Endothelial cell of umbilical vein (primary cell): ENCODE results near the gene FUBP3. TPM values are rescaled to one million over a fixed set of nuclear protein-coding genes. Genes with fewer than 3 reads are reported as not detected.

Experiments used
- Bru-seq: library from RNA; stranded (reverse); fragments of 400-500 nt; gene quantifications from one replicate; lab custom pipeline; 2021; lab: Mats Ljungman, UMichigan
- BruChase-seq, 2 experiments: library from RNA; stranded (reverse); fragments of 400-500 nt; gene quantifications; one replicate each; lab custom pipeline; 2021; lab: Mats Ljungman, UMichigan
- BruUV-seq: library from RNA; stranded (reverse); fragments of 400-500 nt; replicated peaks from 2 replicates; lab custom pipeline; 2021; lab: Mats Ljungman, UMichigan
- CTCF ChIA-PET: fragments of 300-600, 350-600 bp; sonication (Branson Sonifier 250); formaldehyde crosslinking; loops from one replicate; lab custom pipeline; 2021; ENCODE audit warnings: antibody characterized with exemption, inconsistent platforms; lab: Charles Lee
- POLR2A ChIA-PET: fragments of 300-600, 350-600 bp; sonication (Branson Sonifier 250); formaldehyde crosslinking; loops from one replicate; lab custom pipeline; 2021; ENCODE audit warnings: antibody characterized with exemption, inconsistent platforms; lab: Charles Lee
- DNase-seq: peaks from one replicate; pipeline ENCODE4 v3.0.0-alpha.2; 2011; ENCODE audit warnings: low read depth, low spot score
- FAIRE-seq: peaks from 2 replicates; lab custom pipeline; 2011; peaks lifted over from hg19 to GRCh38; lab: Jason Lieb, UNC
- H2AFZ ChIP-seq: 2 replicates; pipeline ENCODE4 v1.6.0; 2012; ENCODE audit warnings: low read depth, low read length, control low read depth, inconsistent platforms
- H3K27ac ChIP-seq: 2 replicates; pipeline ENCODE4 v1.5.1; 2011; ENCODE audit warnings: low read depth, mild to moderate bottlenecking, control low read depth, low read length, moderate library complexity; ENCODE audit not compliant: insufficient read depth
- H3K27me3 ChIP-seq, 2 experiments: 2 replicates each; pipeline versions ENCODE4 v1.6.0 to v1.6.1; 2011; ENCODE audit warnings: low read length in 2 of 2, mixed read lengths in 1 of 2; ENCODE audit not compliant: control insufficient read depth in 2 of 2, insufficient read depth in 2 of 2
- H3K36me3 ChIP-seq, 2 experiments: 2 replicates in 1 of 2; 3 replicates in 1 of 2; pipeline ENCODE4 v1.5.1; 2011; ENCODE audit warnings: low read length in 2 of 2, mild to moderate bottlenecking in 1 of 2, moderate library complexity in 1 of 2; ENCODE audit not compliant: control insufficient read depth in 2 of 2, insufficient read depth in 2 of 2; ENCODE audit errors: extremely low read depth in 1 of 2
- H3K4me1 ChIP-seq: 3 replicates; pipeline ENCODE4 v1.5.1; 2011; ENCODE audit warnings: mild to moderate bottlenecking, low read length; ENCODE audit not compliant: control insufficient read depth, insufficient read depth; ENCODE audit errors: extremely low read depth
- H3K4me2 ChIP-seq: 2 replicates; pipeline ENCODE4 v1.6.1; 2011; ENCODE audit warnings: low read length, control low read depth, mixed read lengths; ENCODE audit not compliant: insufficient read depth
- H3K4me3 ChIP-seq, 3 experiments: fragments of 200-600 bp in 1 of 3; sonication (generic), shearing (Covaris generic) in 1 of 3; replicated peaks in 1 of 3; 2 replicates each; pipeline ENCODE4 v1.5.1; 2011 to 2016; ENCODE audit warnings: control low read depth in 3 of 3, low read length in 3 of 3, mild to moderate bottlenecking in 2 of 3, inconsistent platforms in 1 of 3, low read depth in 1 of 3, moderate library complexity in 1 of 3; ENCODE audit not compliant: insufficient read depth in 1 of 3
- H3K79me2 ChIP-seq: 2 replicates; pipeline ENCODE4 v1.6.0; 2012; ENCODE audit warnings: low read length, inconsistent platforms; ENCODE audit not compliant: control insufficient read depth, insufficient read depth
- H3K9ac ChIP-seq: replicated peaks from 2 replicates; pipeline ENCODE3; 2011; ENCODE audit warnings: low read length, control low read depth; ENCODE audit not compliant: insufficient read depth; ENCODE audit errors: extremely low read depth
- H3K9me1 ChIP-seq: replicated peaks from 3 replicates; pipeline ENCODE4 v1.6.0; 2011; ENCODE audit warnings: mild to moderate bottlenecking, low read length; ENCODE audit not compliant: control insufficient read depth, insufficient read depth; ENCODE audit errors: extremely low read depth
- H3K9me3 ChIP-seq: replicated peaks from 2 replicates; pipeline ENCODE4 v1.5.1; 2012; ENCODE audit warnings: low read length, inconsistent platforms; ENCODE audit not compliant: control insufficient read depth, insufficient read depth
- H4K20me1 ChIP-seq: replicated peaks from 2 replicates; pipeline ENCODE3; 2011; ENCODE audit warnings: mild to moderate bottlenecking, low read length; ENCODE audit not compliant: control insufficient read depth, insufficient read depth; ENCODE audit errors: extremely low read depth
- CTCF ChIP-seq, 2 donors: IDR thresholded peaks; 1 replicate in 1 of 2; 2 replicates in 1 of 2; pipeline ENCODE4 v1.5.1; 2011; ENCODE audit warnings: low read length in 2 of 2, mild to moderate bottlenecking in 2 of 2, moderate library complexity in 2 of 2, control low read depth in 1 of 2, inconsistent platforms in 1 of 2, low read depth in 1 of 2; ENCODE audit not compliant: insufficient read depth in 1 of 2; ENCODE audit errors: extremely low read depth in 1 of 2
- EZH2 ChIP-seq: IDR thresholded peaks from 2 replicates; pipeline ENCODE4 v1.6.1; 2012; ENCODE audit warnings: borderline replicate concordance, low read depth, mild to moderate bottlenecking, moderate library complexity, low read length, inconsistent platforms; ENCODE audit not compliant: severe bottlenecking
- FOS ChIP-seq: IDR thresholded peaks from 2 replicates; pipeline ENCODE4 v1.6.1; 2011; ENCODE audit warnings: mild to moderate bottlenecking, low read length, moderate library complexity, borderline replicate concordance; ENCODE audit not compliant: insufficient read depth
- GATA2 ChIP-seq: IDR thresholded peaks from 2 replicates; pipeline ENCODE4 v1.7.0; 2011; ENCODE audit warnings: low read depth, mild to moderate bottlenecking, moderate library complexity, mixed read lengths, low read length; ENCODE audit not compliant: insufficient read length, insufficient read depth
- JUN ChIP-seq: IDR thresholded peaks from 2 replicates; pipeline ENCODE4 v1.6.1; 2011; ENCODE audit warnings: borderline replicate concordance, low read depth; ENCODE audit not compliant: insufficient read length, insufficient read depth
- MAX ChIP-seq: IDR thresholded peaks from 2 replicates; pipeline ENCODE4 v1.6.1; 2011; ENCODE audit not compliant: insufficient read depth, insufficient read length
- MYC ChIP-seq: IDR thresholded peaks from one replicate; pipeline ENCODE4 v1.6.1; 2011; ENCODE audit warnings: mild to moderate bottlenecking, low read depth, low read length
- POLR2A ChIP-seq: IDR thresholded peaks from 2 replicates; pipeline ENCODE4 v1.6.1; 2012; ENCODE audit warnings: low read depth, mild to moderate bottlenecking, control low read depth, low read length
- POLR2AphosphoS5 ChIP-seq: IDR thresholded peaks from 2 replicates; pipeline ENCODE4 v1.6.1; 2012; ENCODE audit warnings: low read depth, mild to moderate bottlenecking, control low read depth, low read length, moderate library complexity; ENCODE audit not compliant: insufficient read depth
- dilution Hi-C: fragments of 300-500 bp; cut with MboI; formaldehyde crosslinking; loops from one replicate; pipeline ENCODE4 v1.15.0; 2019; ENCODE audit warnings: low sequenced_read_pairs; ENCODE audit not compliant: extremely low pct_ligation_motif_present
- intact Hi-C: fragments of 100-400 bp; cut with micrococcal nuclease; formaldehyde crosslinking; loops from one replicate; pipeline ENCODE4 v1.10.0; 2022
- long read RNA-seq: library from polyadenylated mRNA; stranded (forward); transcript quantifications from one replicate; pipeline ENCODE4 v2.0.0, GENCODE V29; 2021
- polyA minus RNA-seq, 3 experiments: library from RNA; depleted of rRNA, polyadenylated mRNA; stranded (reverse); fragments of >200 nt; gene quantifications; 1 replicate in 1 of 3; 2 replicates in 2 of 3; pipeline ENCODE4 v1.2.3, GENCODE V29; 2011
- polyA plus RNA-seq, 4 experiments: library from polyadenylated mRNA; depleted of rRNA in 3 of 4; stranded (reverse) in 3 of 4; unstranded in 1 of 4; fragments of >200 nt; gene quantifications; 2 replicates each; pipeline versions ENCODE4 v1.2.1 to v1.2.3, GENCODE V29; 2011 to 2012; ENCODE audit warnings: missing spikeins in 1 of 4
- total RNA-seq: library from RNA; stranded (reverse); gene quantifications from 2 replicates; pipeline ENCODE4 v1.2.3, GENCODE V29; 2021

FUBP3 gene
- 50.9 and 60.6 TPM in 2 replicates for total RNA-seq
- 16.9 and 19.4 TPM in 2 replicates for polyA plus RNA-seq
- 21.4 and 23.0 TPM in 2 replicates for polyA plus RNA-seq (2011; cell fraction: cytosol; rRNA removed)
- polyA plus RNA-seq (2011; cell fraction: nucleus; rRNA removed): 53.9 and 54.2 TPM in 2 replicates
- polyA plus RNA-seq (2012): 38.5 and 40.7 TPM in 2 replicates
- polyA minus RNA-seq: 36.0 and 48.6 TPM in 2 replicates
- polyA minus RNA-seq (2011; cell fraction: cytosol; rRNA and poly(A)+ RNA removed): 63.5 TPM
- polyA minus RNA-seq (2011; cell fraction: nucleus; rRNA and poly(A)+ RNA removed): 35.2 and 38.4 TPM in 2 replicates
- Bru-seq, nascent RNA: percentile 84 among the genes with signal in this experiment
- BruChase-seq, experiment 1, labeled RNA remaining after a 6-hour chase: percentile 89 among the genes with signal in this experiment
- BruChase-seq, experiment 2, labeled RNA remaining after a 2-hour chase: percentile 93 among the genes with signal in this experiment
- long read RNA-seq, transcript FUBP3-201 (19 exons, 3,124 nt): major isoform, 64 of 131 reads
- long read RNA-seq, partial matches to known transcripts: 10 of 131 reads
- long read RNA-seq, other reads (novel, unspliced or antisense): 55 of 131 reads

DNA sequence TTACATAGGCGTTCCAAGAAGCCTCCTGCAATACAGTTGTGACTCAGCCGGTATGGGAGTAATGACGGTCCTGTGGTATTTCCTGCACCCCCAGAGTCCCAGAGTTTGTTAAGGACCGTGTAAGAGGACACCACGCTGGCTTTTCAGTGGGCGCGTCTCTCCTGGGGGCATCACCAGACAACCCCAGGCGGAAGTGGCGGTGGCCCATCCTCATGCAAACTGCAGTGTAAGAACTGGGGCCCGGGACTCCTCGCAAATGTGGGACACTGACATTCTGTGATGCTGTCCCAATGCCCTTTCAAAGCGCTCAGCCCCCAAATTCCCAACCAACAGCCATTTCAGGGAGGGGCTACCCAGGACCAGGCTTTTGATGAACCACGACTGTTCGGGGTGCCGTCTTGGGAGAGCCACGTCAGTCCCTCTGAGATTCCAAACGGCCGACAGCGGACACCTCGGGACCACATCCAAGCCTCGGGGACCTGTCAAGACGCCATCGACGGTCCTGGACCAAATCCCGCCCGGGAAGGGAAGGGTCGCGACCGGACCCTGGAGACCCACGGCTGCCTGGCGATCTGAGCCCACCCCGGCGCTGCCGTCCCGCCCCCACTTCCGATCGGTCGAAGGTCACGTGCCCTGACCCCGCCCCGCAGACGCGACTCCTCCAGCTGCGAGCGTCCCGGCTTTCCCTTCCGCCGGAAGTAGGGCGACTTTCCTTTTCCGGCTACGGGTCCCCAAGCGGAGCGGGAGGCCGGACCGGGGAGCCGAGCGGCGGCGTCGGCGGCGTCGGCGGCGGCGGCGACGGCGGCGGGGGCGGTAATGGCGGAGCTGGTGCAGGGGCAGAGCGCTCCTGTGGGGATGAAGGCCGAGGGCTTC is at the start of gene FUBP3:
Gene FUBP3 (plus strand): TSS at position 713 of the 873 bp plus-strand sequence. CDS start 104 bp downstream, at position 817.
- H2AFZ ChIP-seq: peak within 1 kb of the TSS; percentile 49
- peak within 1 kb of the TSS; percentile 94 for H3K4me2 ChIP-seq
- H3K27ac ChIP-seq: peak within 1 kb of the TSS; percentile 60
- H4K20me1 ChIP-seq: no peaks in the 10 kb centered on the region
- H3K4me3 ChIP-seq: peak within 1 kb of the TSS; percentile 57 to 91 (median 64)
- peaks cover 3 to 7% of the 10 kb centered on the region in 2 experiments for H3K27me3 ChIP-seq
- FAIRE-seq: peak; percentile 96
- H3K9ac ChIP-seq: peak within 1 kb of the TSS; percentile 83
- H3K36me3 ChIP-seq: peaks cover 2 to 4% of the 10 kb centered on the region in 2 experiments
- no peaks in the 10 kb centered on the region for H3K9me3 ChIP-seq
- H3K9me1 ChIP-seq: no peaks in the 10 kb centered on the region
- dilution Hi-C loops (no loop called here), intact Hi-C loops (no loop called here)
- peak; percentile 77 for DNase-seq
- TSS peak; percentile 94 for BruUV-seq
- peaks cover 8% of the 10 kb centered on the region for H3K4me1 ChIP-seq
- ChIA-PET CTCF (interaction anchor here (1.2 kb wide), 1 partner anchor 38 kb away, joined by 3 read pairs; no protein-coding TSS in a partner anchor), POLR2A (interaction anchor here (0.6 to 1.1 kb wide), 2 partner anchors 13 to 111 kb away, joined by 3 read pairs; no protein-coding TSS in a partner anchor)
- peaks cover 44% of the 10 kb centered on the region for H3K79me2 ChIP-seq
- TF ChIP-seq GATA2 (no peak), CTCF (IDR thresholded peaks at IDR 0.05; ENCODE audit: extremely low read depth in 1 of 2, insufficient read depth in 1 of 2, low read depth in 1 of 2, low read length in 2 of 2) (no peak), MYC (no peak), JUN (no peak), POLR2A (peak; percentile 50), POLR2AphosphoS5 (peak; percentile 90), MAX (peak; percentile 75), FOS (peak; percentile 43), EZH2 (no peak)
